ENCODE data around the gene CAPN14. TPM values are rescaled to one million over a fixed set of nuclear protein-coding genes. Genes with fewer than 3 reads are reported as not detected.

Gene CAPN14
- total RNA-seq, 6 donors from 2014 or later: 0.11 to 1.0 (median 0.27) TPM

DNA sequence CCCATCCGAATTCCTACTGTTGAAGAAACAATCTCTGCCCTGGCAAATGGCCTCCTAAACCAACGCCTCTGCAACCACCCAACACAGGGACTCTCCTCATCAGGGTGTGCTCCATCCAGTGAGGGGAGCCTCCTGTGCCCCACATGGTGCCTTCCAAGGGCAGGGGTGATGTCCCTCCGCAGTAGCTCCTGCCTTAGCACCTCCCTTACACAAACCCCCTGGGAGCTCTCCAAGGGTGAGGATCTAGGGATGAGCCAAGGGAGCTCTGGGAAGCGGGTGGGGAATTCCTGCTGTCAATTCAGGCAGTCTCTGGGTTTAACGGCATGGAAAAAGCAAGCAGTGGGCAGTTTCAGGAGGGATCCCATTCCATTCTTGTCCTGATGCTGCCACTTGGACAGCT, 82.8 kb downstream of the CAPN14 start:
- WGBS, 2 donors: 84 to 86% methylated on average over 5 of the region's 5 CpGs
- ATAC-seq (ENCODE audit: low FRiP score in 2 of 2) (no peak), DNase-seq (no peak)
- H3K4me3 ChIP-seq: no peak overlapping the region
- H3K4me1 ChIP-seq: peaks cover 17 to 24% (median 20%) of the 10 kb centered on the region in 4 donors
- TF ChIP-seq POLR2A (IDR thresholded peaks at IDR 0.05) (no peak), POLR2AphosphoS5 (IDR thresholded peaks at IDR 0.05) (no peak), EP300 (IDR thresholded peaks at IDR 0.05) (no peak)
- TF ChIP-seq, protein P1, sequence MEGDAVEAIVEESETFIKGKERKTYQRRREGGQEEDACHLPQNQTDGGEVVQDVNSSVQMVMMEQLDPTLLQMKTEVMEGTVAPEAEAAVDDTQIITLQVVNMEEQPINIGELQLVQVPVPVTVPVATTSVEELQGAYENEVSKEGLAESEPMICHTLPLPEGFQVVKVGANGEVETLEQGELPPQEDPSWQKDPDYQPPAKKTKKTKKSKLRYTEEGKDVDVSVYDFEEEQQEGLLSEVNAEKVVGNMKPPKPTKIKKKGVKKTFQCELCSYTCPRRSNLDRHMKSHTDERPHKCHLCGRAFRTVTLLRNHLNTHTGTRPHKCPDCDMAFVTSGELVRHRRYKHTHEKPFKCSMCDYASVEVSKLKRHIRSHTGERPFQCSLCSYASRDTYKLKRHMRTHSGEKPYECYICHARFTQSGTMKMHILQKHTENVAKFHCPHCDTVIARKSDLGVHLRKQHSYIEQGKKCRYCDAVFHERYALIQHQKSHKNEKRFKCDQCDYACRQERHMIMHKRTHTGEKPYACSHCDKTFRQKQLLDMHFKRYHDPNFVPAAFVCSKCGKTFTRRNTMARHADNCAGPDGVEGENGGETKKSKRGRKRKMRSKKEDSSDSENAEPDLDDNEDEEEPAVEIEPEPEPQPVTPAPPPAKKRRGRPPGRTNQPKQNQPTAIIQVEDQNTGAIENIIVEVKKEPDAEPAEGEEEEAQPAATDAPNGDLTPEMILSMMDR (IDR thresholded peaks at IDR 0.05): no peak
- no peaks in the 10 kb centered on the region for H3K36me3 ChIP-seq
- no peak overlapping the region for H3K27ac ChIP-seq
- no peaks in the 10 kb centered on the region for H3K9me3 ChIP-seq
- peaks cover 0 to 17% (median 6%) of the 10 kb centered on the region in 4 donors for H3K27me3 ChIP-seq

DNA sequence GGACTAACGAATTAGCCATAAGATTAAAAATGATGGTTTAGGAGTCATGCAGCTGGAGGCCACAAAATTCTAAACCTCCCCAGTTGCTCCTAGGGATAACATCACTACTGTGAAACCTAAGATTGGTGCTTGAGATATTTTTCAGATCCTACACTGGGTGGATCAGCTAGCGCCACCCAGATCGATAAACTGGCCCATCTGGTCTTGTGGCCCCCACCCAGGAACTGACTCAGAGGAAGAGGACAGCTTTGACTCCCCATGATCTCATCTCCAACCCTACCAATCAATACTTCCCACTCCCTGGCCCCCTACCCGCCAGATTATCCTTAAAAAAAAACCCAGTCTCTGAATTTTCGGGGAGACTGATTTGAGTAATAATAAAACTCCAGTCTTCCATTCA, 84.5 kb downstream of the CAPN14 start:
- no peak overlapping the region for H3K27ac ChIP-seq
- H3K4me3 ChIP-seq: no peak overlapping the region
- H3K4me1 ChIP-seq: peaks cover 9 to 13% (median 10%) of the 10 kb centered on the region in 4 donors
- no peaks in the 10 kb centered on the region for H3K9me3 ChIP-seq
- H3K27me3 ChIP-seq: peaks cover 0 to 15% (median 5%) of the 10 kb centered on the region in 4 donors
- ATAC-seq (ENCODE audit: low FRiP score in 2 of 2) (no peak), DNase-seq (no peak)
- WGBS, 2 donors: 91 to 96% methylated on average over 5 of the region's 5 CpGs
- TF ChIP-seq EP300 (IDR thresholded peaks at IDR 0.05) (no peak), POLR2A (IDR thresholded peaks at IDR 0.05) (no peak), POLR2AphosphoS5 (IDR thresholded peaks at IDR 0.05) (no peak)
- TF ChIP-seq, protein P1 (IDR thresholded peaks at IDR 0.05): no peak
- H3K36me3 ChIP-seq: no peaks in the 10 kb centered on the region

DNA sequence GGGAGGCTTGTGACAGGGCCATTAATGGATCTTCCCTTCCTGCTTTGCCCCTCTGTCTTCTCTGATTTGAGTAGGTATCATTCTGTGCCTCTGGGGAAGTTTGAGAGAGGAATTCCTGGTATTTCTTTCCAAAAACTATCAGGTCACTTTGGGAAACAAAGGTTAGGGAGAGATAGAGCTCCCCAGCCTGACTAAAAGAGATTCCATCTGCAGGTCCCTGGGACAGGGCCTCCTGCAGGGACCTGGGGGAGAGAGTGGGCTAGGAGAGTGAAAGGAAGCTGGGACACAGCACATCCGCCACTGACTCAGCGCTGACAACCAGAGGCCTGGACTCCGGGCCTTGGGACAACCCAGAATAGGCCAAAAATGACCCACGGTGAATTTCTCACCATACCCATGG, 85.4 kb downstream of the CAPN14 start:
- Histone ChIP-seq H3K27me3 (peaks cover 0 to 7% (median under 1%) of the 10 kb centered on the region in 4 donors), H3K4me1 (peaks cover 0 to 3% (median 1%) of the 10 kb centered on the region in 4 donors), H3K27ac (no peak overlapping the region), H3K4me3 (no peak overlapping the region), H3K36me3 (no peaks in the 10 kb centered on the region), H3K9me3 (no peaks in the 10 kb centered on the region)
- no peak for DNase-seq
- WGBS, 2 donors: 47 to 84% methylated on average over 4 of the region's 4 CpGs
- no peak for ATAC-seq (ENCODE audit: low FRiP score in 2 of 2)
- TF ChIP-seq POLR2AphosphoS5 (IDR thresholded peaks at IDR 0.05) (no peak), POLR2A (IDR thresholded peaks at IDR 0.05) (no peak)

DNA sequence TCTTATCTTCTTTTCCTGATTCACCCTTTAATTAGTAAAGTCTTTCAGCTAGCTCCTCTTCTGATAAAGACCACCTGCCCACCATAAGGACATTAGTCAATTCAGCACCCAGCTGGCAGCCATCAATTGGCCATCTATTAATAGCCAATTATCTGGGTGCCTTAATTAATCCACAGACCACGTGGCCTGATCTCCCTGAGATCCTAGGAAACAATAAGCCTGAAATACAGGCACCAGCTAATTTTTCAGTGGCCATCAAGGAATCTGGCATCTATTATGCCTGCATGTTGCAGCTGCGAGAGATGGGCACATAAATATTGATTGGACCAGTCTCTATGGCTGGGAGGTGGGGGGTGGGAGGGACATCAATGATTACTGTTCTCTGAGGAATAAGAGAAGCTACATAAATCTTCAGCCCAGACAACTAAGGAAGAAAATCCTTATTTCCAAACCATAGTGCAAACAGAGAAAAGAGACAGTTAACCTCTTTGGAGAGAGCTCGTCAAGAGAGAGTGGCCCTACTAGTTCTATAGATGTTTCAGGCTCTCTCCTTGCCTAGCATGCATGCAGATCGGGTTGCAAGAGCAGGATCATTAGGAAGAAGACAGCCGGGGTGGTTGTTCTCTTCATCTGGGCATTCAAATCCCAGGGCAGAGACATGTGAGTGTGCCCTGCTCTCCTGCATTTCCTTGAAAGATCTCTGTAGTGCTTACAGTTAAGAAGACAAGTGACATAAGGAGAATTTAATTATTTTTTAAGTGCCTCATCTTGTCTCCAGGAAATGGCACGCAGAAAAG, 87.7 kb downstream of the CAPN14 start:
- H3K4me3 ChIP-seq: no peak overlapping the region
- 65 to 83% methylated on average over 6 of the region's 6 CpGs for WGBS, 2 donors
- no peaks in the 10 kb centered on the region for H3K36me3 ChIP-seq
- no peak overlapping the region for H3K27ac ChIP-seq
- no peak for TF ChIP-seq POLR2AphosphoS5 (IDR thresholded peaks at IDR 0.05)
- no peak for TF ChIP-seq EP300 (IDR thresholded peaks at IDR 0.05)
- no peak for TF ChIP-seq POLR2A (IDR thresholded peaks at IDR 0.05)
- TF ChIP-seq, protein P1 (IDR thresholded peaks at IDR 0.05): no peak
- no peaks in the 10 kb centered on the region for H3K27me3 ChIP-seq
- ATAC-seq (ENCODE audit: low FRiP score in 2 of 2) (no peak), DNase-seq (no peak)
- no peaks in the 10 kb centered on the region for H3K9me3 ChIP-seq
- no peaks in the 10 kb centered on the region for H3K4me1 ChIP-seq

DNA sequence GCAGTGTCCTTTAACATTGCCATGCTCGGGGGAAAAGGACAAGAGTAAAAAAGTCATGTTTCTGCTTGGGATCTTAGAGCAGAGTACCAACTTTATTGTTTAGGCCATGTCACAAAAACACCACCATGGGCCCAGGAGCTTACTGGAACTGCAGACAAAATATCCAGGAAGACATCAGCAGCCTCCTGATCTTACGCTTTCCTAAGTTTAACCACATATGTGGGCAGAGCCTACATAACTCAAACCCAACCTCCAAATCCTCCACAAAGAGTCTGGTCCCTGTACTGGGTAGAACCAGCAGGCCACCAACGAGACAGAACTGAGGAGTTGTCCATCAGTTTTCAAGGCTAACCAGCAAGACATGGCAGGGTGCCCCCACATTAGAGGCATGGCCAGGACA, 89.4 kb downstream of the CAPN14 start:
- no peaks in the 10 kb centered on the region for H3K9me3 ChIP-seq
- ATAC-seq (ENCODE audit: low FRiP score in 2 of 2) (no peak), DNase-seq (no peak)
- no peaks in the 10 kb centered on the region for H3K36me3 ChIP-seq
- H3K4me3 ChIP-seq: no peak overlapping the region
- WGBS, 2 donors: 62 to 80% methylated on average over 2 to 3 of the region's 3 CpGs
- no peaks in the 10 kb centered on the region for H3K27me3 ChIP-seq
- no peaks in the 10 kb centered on the region for H3K4me1 ChIP-seq
- H3K27ac ChIP-seq: no peak overlapping the region
- TF ChIP-seq POLR2AphosphoS5 (IDR thresholded peaks at IDR 0.05) (no peak), EP300 (IDR thresholded peaks at IDR 0.05) (no peak), POLR2A (IDR thresholded peaks at IDR 0.05) (no peak)
- TF ChIP-seq, protein P1 (IDR thresholded peaks at IDR 0.05): no peak

Data from upper lobe of left lung (tissue), 6 donors.